Omental fat pad (tissue), 4 donors: ENCODE measurements around the gene PNRC1. TPM values are rescaled to one million over a fixed set of nuclear protein-coding genes. Genes with fewer than 3 reads are reported as not detected.

Experiments used
- ATAC-seq: fragments of 150-250 bp; one replicate; pipeline ENCODE4 v1.9.1; 2016; ENCODE audit warnings: mild to moderate bottlenecking, moderate library complexity; ENCODE audit not compliant: low FRiP score
- DNase-seq: peaks from one replicate; pipeline ENCODE4 v3.0.0-alpha.2; 2019; ENCODE audit warnings: low spot score
- total RNA-seq, 4 donors: library from RNA; depleted of rRNA; stranded (reverse); fragments of >200 nt; gene quantifications; one replicate each; pipeline ENCODE4 v1.1.0, GENCODE V29; 2016
- TF ChIP-seq, protein P1 (sequence below), 3 donors: fragments of 450-650 bp; IDR thresholded peaks; one replicate each; pipeline ENCODE4 v1.5.1; 2016 to 2017; ENCODE audit warnings: antibody characterized with exemption in 3 of 3, mild to moderate bottlenecking in 3 of 3, moderate library complexity in 2 of 3

PNRC1 gene
- total RNA-seq, 4 donors from 2014 or later: 179 to 395 (median 279) TPM

DNA sequence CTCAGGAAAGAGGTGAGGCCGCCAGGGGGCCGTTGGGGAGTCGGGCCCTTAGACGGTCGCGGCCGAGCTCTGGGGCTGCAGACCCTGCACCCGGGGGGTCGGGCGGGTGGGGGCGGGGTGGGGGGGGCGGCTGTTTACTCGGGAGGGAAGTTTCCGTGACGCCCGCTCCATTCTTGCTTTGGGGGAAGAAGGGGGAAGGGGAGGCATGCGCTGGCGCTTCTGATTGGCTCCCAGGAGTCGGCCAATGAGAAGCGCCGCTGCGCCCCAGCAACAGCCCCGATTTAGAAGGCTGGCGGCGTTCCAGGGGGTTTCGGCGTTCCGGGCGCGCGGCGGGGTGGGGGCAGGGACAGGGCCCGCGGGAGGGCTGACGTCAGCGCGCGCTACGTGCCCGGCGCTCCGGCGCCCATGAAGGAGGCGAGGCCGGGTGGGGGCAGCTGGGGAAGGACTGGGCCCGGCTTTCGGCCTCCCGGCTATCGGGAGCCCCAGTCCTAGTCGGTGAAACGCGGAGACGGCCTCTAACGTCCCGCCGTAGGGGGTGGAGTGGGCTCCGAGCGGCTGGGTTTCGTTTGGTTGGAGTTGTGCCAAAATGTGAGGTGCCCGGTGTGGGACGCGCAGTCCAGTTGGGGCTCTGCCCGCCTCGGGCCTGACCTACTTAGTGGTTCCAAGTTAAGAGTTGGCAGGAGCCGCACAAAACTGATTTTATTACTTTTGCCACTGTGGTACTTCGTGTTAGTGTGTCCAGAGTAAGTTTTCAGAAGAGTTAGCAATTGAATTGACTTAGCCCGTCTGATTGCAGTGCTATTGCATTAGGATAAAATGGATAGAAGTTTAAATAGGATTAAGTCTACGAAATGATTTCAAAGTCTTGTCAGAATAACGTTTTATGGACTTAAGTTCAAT, 1.1 kb downstream of the PNRC1 start:
- TF ChIP-seq, protein P1, sequence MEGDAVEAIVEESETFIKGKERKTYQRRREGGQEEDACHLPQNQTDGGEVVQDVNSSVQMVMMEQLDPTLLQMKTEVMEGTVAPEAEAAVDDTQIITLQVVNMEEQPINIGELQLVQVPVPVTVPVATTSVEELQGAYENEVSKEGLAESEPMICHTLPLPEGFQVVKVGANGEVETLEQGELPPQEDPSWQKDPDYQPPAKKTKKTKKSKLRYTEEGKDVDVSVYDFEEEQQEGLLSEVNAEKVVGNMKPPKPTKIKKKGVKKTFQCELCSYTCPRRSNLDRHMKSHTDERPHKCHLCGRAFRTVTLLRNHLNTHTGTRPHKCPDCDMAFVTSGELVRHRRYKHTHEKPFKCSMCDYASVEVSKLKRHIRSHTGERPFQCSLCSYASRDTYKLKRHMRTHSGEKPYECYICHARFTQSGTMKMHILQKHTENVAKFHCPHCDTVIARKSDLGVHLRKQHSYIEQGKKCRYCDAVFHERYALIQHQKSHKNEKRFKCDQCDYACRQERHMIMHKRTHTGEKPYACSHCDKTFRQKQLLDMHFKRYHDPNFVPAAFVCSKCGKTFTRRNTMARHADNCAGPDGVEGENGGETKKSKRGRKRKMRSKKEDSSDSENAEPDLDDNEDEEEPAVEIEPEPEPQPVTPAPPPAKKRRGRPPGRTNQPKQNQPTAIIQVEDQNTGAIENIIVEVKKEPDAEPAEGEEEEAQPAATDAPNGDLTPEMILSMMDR (IDR thresholded peaks at IDR 0.05): no peak
- DNase-seq (peak; percentile 99), ATAC-seq (peak; percentile 41)

DNA sequence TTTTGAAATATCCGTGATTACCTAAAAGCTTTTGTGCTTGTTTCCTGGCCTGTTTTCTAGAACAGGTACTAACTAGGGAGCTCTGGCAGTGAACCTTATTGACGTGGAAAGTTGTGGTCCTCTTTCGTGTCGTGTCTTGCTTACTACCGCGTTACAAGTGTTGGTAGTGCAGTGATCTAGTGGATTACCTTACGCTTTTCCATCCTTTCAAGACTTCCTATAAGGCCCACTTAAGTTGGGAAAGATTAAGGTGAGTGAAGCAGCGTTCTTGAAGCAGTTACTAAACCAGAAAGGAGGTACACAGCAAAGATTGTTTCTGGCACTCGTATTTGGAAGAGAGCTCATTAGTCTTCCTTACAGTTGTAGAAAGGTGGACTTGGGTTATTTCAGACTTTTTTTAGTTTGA, 1.9 kb downstream of the PNRC1 start:
- DNase-seq (no peak), ATAC-seq (no peak)
- TF ChIP-seq, protein P1 (IDR thresholded peaks at IDR 0.05): no peak

DNA sequence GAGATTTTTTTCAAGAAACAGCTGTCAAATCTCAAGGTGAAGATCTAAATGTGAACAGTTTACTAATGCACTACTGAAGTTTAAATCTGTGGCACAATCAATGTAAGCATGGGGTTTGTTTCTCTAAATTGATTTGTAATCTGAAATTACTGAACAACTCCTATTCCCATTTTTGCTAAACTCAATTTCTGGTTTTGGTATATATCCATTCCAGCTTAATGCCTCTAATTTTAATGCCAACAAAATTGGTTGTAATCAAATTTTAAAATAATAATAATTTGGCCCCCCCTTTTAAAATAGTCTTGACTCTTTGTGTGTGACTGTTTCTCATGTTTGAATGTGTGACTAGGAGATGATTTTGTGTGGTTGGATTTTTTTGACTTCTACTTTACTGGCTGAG, 4.0 kb downstream of the PNRC1 start:
- DNase-seq (no peak), ATAC-seq (no peak)
- TF ChIP-seq, protein P1 (IDR thresholded peaks at IDR 0.05): no peak

DNA sequence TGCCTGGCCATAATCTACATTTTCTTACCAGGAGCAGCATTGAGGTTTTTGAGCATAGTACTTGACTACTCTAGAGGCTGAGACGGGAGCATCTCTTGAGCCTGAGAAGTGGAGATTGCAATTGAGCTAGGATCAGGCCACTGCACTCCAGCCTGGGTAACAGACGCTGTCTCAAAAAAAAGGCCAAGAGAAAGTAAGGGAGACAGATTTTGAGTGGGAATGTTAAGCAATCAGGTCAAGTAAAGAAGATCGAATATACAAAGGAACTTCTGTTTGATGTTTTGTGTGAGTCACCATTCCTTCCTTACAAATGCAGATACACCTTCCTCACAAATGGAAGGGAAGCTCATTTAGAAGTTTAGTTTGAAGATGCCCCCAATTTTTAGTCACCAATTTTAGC, 4.4 kb downstream of the PNRC1 start:
- ATAC-seq (no peak), DNase-seq (no peak)
- TF ChIP-seq, protein P1 (IDR thresholded peaks at IDR 0.05): no peak

DNA sequence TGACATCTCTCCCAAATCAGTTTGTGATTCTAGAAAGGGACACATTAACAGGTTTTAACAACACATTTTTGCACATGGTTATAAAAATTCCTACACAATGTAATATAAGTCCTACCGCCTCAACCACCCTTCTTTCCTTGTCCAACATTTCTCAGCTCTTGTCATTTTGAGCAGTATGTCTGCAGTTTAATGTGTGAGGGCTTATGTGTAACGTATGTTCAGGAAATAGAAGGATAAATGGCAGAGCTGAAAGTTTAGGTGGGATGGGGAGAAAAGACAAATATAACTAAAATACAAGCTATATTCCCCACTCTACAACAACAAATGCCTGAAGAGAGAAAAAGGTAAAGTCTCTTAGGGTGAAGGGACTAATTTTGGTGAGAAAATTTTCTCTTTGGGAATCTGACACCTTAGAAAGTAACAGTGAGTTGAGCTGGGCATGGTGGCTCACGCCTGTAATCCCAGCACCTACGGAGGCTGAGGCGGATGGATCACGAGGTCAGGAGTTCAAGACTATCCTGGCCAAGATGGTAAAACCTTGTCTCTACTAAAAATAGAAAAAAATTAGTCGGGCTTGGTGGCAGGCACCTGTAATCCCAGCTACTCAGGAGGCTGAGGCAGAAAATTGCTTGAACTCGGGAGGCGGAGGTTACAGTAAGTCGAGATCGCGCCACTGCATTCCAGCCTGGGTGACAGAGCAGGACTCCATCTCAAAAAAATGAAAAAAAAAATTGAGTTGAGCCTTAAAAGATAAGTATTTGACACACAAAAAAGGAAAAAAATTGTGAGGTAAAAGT, 5.1 kb downstream of the PNRC1 start:
- TF ChIP-seq, protein P1 (IDR thresholded peaks at IDR 0.05): no peak
- ATAC-seq (no peak), DNase-seq (no peak)

DNA sequence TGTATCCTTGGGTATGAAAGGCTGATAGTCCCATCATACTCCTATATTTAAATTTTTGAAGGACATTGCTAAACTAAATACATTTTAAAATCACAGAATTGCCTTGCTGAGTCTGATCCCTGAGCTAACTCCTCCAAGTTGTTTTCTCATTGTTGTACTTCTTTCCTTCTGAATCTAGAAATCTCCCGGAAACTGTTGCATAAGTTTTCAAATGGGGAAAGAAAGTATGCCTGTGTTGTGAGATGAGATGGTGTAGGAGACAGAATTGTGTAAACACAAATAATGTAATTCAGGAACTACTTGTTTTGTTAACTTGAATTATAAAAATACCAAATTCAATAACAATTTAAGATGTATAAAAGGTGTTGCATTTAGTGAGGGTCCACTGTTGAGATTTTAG, 7.3 kb downstream of the PNRC1 start:
- DNase-seq (no peak), ATAC-seq (no peak)
- TF ChIP-seq, protein P1 (IDR thresholded peaks at IDR 0.05): no peak
